K562 (cell line): ENCODE data around the gene SERTAD2. TPM values are rescaled to one million over a fixed set of nuclear protein-coding genes. Genes with fewer than 3 reads are reported as not detected.

Source experiments
- CXXC5 ChIP-seq: fragments of 250-450 bp; sonication (Bioruptor Pico); IDR thresholded peaks from 2 replicates; pipeline ENCODE4 v1.8.0; 2022; ENCODE audit warnings: inconsistent platforms, mild to moderate bottlenecking, moderate library complexity
- HDAC8 ChIP-seq: fragments of 450-650 bp; IDR thresholded peaks from 2 replicates; pipeline ENCODE4 v1.6.1; 2016; ENCODE audit warnings: mild to moderate bottlenecking, missing genetic modification characterization, moderate library complexity, missing compliant biosample characterization
- KDM2B ChIP-seq: fragments of 250-450 bp; sonication (Bioruptor Pico); IDR thresholded peaks from 2 replicates; pipeline ENCODE4 v1.8.0; 2021; ENCODE audit warnings: mild to moderate bottlenecking, moderate library complexity
- KLF1 ChIP-seq: fragments of 450-650 bp; IDR thresholded peaks from 2 replicates; pipeline ENCODE4 v1.6.1; 2016; ENCODE audit warnings: missing genetic modification characterization, missing compliant biosample characterization
- PRDM10 ChIP-seq: fragments of 450-650 bp; IDR thresholded peaks from 2 replicates; pipeline ENCODE4 v1.6.1; 2018; ENCODE audit not compliant: partially characterized antibody
- STAT5A ChIP-seq: IDR thresholded peaks from 2 replicates; pipeline ENCODE4 v1.6.1; 2012; ENCODE audit warnings: low read length, inconsistent platforms, borderline replicate concordance
- TARDBP ChIP-seq: fragments of 450-650 bp; IDR thresholded peaks from 2 replicates; pipeline ENCODE4 v1.6.1; 2016
- ZC3H11A ChIP-seq: IDR thresholded peaks from 2 replicates; pipeline ENCODE4 v1.6.1; 2012; ENCODE audit warnings: low read depth, low read length, improper control_type of control experiment
- ZNF586 ChIP-seq: fragments of 450-650 bp; formaldehyde crosslinking; conservative IDR thresholded peaks from 2 replicates; pipeline ENCODE4 v1.4.0; 2020; ENCODE audit warnings: mild to moderate bottlenecking, moderate library complexity
- polyA plus RNA-seq, 8 experiments: library from polyadenylated mRNA; depleted of rRNA in 4 of 8; stranded (reverse) in 5 of 8; unstranded in 3 of 8; fragments of >200 nt; fragmentation: Nextera tagmentation in 2 of 8; fragmentation: Illumina TruSeq in 1 of 8; extraction: Ambion mirVana in 2 of 8; extraction: Trizol in 1 of 8; gene quantifications; 2 replicates each; pipeline versions ENCODE4 v1.2.1 to v1.2.3, GENCODE V29; 2011 to 2014; ENCODE audit warnings: inconsistent platforms in 1 of 8, missing spikeins in 1 of 8
- total RNA-seq, 7 experiments: library from RNA; depleted of rRNA in 6 of 7; stranded (reverse); fragments of >200 nt in 6 of 7; fragmentation: Illumina TruSeq in 2 of 7; extraction: Trizol in 2 of 7; gene quantifications; 2 replicates each; pipeline versions ENCODE4 v1.2.1 to v1.2.3, GENCODE V29; 2011 to 2021; ENCODE audit warnings: low replicate concordance in 1 of 7
- TF ChIP-seq, protein P1 (sequence below): fragments of 450-650 bp; IDR thresholded peaks from 2 replicates; pipeline ENCODE4 v1.7.0; 2016; ENCODE audit warnings: borderline replicate concordance
- TF ChIP-seq, protein P2 (sequence below), 2 experiments: fragments of 450-650 bp in 1 of 2; IDR thresholded peaks; 2 replicates each; pipeline ENCODE4 v1.6.1; 2011 to 2017; ENCODE audit warnings: low read depth in 2 of 2, antibody characterized with exemption in 1 of 2, borderline replicate concordance in 1 of 2, low read length in 1 of 2, mild to moderate bottlenecking in 1 of 2, mixed read lengths in 1 of 2; ENCODE audit not compliant: control insufficient read depth in 1 of 2

The SERTAD2 gene
- total and polyA plus RNA-seq, 9 of the 15 experiments (the other 6 are each of a cell fraction or from before 2014, with no cell fraction given) = 3.0 to 12.5 (median 6.1) TPM

GRCh38 chr2:64652231-64653108, 1.2 kb downstream of the SERTAD2 start (continued):
- TF ChIP-seq, protein P1, sequence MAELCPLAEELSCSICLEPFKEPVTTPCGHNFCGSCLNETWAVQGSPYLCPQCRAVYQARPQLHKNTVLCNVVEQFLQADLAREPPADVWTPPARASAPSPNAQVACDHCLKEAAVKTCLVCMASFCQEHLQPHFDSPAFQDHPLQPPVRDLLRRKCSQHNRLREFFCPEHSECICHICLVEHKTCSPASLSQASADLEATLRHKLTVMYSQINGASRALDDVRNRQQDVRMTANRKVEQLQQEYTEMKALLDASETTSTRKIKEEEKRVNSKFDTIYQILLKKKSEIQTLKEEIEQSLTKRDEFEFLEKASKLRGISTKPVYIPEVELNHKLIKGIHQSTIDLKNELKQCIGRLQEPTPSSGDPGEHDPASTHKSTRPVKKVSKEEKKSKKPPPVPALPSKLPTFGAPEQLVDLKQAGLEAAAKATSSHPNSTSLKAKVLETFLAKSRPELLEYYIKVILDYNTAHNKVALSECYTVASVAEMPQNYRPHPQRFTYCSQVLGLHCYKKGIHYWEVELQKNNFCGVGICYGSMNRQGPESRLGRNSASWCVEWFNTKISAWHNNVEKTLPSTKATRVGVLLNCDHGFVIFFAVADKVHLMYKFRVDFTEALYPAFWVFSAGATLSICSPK = no peak
- TF ChIP-seq ZC3H11A (no peak), PRDM10 (no peak), HDAC8 (no peak), CXXC5 (no peak), KDM2B (CRISPR knock-in tag) (no peak), TARDBP (no peak), STAT5A (no peak), KLF1 (tag) (no peak), ZNF586 (CRISPR knock-in tag) (no peak)
- TF ChIP-seq, protein P2, sequence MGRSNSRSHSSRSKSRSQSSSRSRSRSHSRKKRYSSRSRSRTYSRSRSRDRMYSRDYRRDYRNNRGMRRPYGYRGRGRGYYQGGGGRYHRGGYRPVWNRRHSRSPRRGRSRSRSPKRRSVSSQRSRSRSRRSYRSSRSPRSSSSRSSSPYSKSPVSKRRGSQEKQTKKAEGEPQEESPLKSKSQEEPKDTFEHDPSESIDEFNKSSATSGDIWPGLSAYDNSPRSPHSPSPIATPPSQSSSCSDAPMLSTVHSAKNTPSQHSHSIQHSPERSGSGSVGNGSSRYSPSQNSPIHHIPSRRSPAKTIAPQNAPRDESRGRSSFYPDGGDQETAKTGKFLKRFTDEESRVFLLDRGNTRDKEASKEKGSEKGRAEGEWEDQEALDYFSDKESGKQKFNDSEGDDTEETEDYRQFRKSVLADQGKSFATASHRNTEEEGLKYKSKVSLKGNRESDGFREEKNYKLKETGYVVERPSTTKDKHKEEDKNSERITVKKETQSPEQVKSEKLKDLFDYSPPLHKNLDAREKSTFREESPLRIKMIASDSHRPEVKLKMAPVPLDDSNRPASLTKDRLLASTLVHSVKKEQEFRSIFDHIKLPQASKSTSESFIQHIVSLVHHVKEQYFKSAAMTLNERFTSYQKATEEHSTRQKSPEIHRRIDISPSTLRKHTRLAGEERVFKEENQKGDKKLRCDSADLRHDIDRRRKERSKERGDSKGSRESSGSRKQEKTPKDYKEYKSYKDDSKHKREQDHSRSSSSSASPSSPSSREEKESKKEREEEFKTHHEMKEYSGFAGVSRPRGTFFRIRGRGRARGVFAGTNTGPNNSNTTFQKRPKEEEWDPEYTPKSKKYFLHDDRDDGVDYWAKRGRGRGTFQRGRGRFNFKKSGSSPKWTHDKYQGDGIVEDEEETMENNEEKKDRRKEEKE (IDR thresholded peaks at IDR 0.05; ENCODE audit: borderline replicate concordance in 1 of 2, control insufficient read depth in 1 of 2, low read depth in 2 of 2, low read length in 1 of 2) = no peak
